Measurements from ENCODE around the gene NDUFA13.

- TF ChIP-seq CTCF (IDR thresholded peaks at IDR 0.05; ENCODE audit: insufficient read depth, low read length, poor library complexity, severe bottlenecking) (no peak), EZH2phosphoT487 (conservative IDR thresholded peaks at IDR 0.05; ENCODE audit: low read length) (no peak)
Observed at GRCh38 chr19:19547674-19548336, 31.8 kb downstream of the NDUFA13 start.
